Frontal cortex (tissue), 4 donors: ENCODE data around the gene CMTM2. TPM values are rescaled to one million over a fixed set of nuclear protein-coding genes. Genes with fewer than 3 reads are reported as not detected.
"Not testable (repeated sequence)": the region's sequence is repeated elsewhere in the genome, so short reads cannot be mapped to it uniquely, and the experiment has no call there.

ENCODE experiments used
- DNase-seq, 2 donors: peaks; one replicate each; pipeline ENCODE4 v3.0.0; 2012; ENCODE audit warnings: low spot score in 2 of 2
- FAIRE-seq: peaks from 2 replicates; lab custom pipeline; 2012; peaks lifted over from hg19 to GRCh38; lab: Jason Lieb, UNC
- total RNA-seq: library from RNA; depleted of rRNA; stranded (reverse); fragments of >200 nt; gene quantifications from one replicate; pipeline ENCODE4 v1.2.3, GENCODE V29; 2014
- donor health status: control.
- donor health status: control.
- donor health status: control.

The CMTM2 gene
- total RNA-seq, 1 donor from 2014 or later, result not detected

DNA sequence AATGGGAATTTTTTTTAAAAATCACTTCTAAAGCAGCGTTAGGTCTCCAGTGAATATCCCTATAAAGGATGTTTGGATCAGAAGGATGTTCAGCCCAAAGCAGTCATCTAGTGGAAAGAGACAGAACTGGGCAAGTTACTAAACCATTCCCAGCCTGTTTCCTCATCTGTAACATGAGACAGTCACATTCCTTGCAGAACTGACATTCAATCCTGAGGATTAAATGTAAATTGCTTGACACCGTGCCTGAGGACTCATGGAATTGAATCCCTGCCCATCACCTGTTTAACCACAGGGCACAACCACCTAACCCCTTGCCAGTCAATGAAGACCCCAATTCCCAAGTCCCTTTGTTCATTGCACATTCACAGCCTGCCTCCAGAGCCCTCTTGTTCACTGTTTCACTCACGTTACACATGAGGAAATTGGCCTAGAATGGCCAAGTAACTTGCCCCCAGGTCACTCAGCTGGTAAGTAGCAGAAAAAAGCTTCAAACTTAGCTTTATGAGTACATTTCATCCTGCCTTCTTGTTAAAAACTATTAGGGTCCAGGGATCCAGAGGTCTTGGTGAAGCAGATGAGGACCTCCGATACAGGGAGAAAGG, 1.4 kb downstream of the CMTM2 start:
- FAIRE-seq (no peak), DNase-seq (no peak)

DNA sequence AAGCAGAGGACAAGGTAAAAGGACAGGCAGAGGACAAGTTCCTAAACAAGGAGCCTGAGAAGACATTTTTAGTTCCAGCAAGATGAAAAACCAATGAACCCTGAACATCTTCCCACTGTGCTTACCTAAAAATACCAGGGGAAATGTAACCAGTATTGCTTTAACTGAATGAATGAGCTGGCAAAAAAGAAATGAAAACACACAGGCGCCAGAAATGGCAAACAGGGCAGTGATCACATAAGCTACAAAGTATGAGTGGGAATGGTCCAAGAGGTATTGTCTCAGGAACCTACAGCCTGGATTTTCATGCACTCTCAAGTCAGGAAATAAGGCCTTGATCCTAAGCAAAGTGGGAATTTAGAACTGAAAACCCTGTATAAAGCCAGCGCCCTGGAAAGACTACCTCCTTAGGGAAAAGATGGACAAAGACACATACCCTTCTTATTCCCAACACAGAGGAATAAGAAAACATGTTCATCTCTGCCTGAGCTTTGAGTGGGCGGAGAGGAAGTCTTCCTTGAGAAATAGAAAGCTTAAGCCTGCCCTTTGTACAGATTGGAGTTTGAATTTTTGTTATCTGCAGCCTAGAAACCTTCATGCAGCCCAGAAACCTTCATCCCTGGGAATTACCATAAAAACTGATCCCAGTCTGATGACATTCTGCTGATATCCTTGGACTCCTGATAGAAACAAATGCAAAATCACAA, 2.1 kb downstream of the CMTM2 start:
- DNase-seq (no peak), FAIRE-seq (no peak)

GRCh38 chr16:66585481-66586239, 6.4 kb downstream of the CMTM2 start:
- no peak for FAIRE-seq
- no peak for DNase-seq

GRCh38 chr16:66587881-66588600, 8.8 kb downstream of the CMTM2 start:
- no peak for DNase-seq
- no peak for FAIRE-seq

GRCh38 chr16:66588981-66589713, 9.9 kb downstream of the CMTM2 start:
- no peak for FAIRE-seq
- DNase-seq, result no peak

GRCh38 chr16:66590322-66590721, 11.1 kb downstream of the CMTM2 start:
- no peak for FAIRE-seq
- DNase-seq, result no peak

GRCh38 chr16:66591018-66591417, 11.8 kb downstream of the CMTM2 start:
- DNase-seq (no peak), FAIRE-seq (no peak)

DNA sequence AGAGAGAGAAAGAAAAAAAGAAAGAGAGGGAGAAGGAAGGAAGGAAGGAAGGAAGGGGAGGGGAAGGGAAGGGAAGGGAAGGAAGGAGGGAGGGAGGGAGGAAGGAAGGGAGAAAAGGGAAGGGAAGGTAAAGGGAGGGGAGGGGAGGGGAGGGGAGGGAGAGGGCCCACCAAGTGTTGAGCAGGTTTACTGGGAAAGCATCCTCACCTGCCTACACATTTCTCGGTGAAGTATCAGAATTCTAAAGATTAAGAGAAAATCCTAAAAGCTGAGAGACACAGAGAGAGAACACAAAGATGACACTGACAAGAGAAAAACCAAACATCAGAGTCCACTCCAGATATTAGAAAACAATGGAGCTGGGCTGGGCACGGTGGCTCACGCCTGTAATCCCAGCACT, 13.0 kb downstream of the CMTM2 start:
- DNase-seq (no peak), FAIRE-seq (no peak)

- DNase-seq (no peak), FAIRE-seq (no peak)
Observed at GRCh38 chr16:66592814-66593213, 13.6 kb downstream of the CMTM2 start.

GRCh38 chr16:66594739-66595138, 15.5 kb downstream of the CMTM2 start:
- FAIRE-seq, result no peak
- DNase-seq, result no peak

- FAIRE-seq, DNase-seq: not testable (repeated sequence)
Observed at GRCh38 chr16:66596559-66596958, 17.3 kb downstream of the CMTM2 start.

- DNase-seq (no peak), FAIRE-seq (no peak)
Observed at GRCh38 chr16:66596986-66597848, 18.0 kb downstream of the CMTM2 start.

DNA sequence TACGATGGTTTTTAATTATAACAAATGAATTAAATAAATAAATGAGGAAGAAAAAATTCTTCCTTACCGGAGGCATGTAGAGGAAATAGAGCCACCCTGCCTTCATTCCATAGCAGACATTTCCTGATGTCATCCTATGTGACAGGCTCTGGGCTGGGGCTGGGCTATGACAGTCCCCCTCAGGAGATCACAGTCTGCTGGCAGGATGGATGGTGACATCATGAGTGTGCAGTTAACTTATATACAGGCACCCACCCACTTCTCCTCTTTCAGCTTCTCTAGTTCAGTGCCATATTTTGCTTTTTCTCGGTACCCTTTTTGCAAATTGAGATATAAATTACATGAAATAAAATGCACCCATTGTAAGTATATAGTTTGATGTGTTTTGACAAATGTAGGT, 18.8 kb downstream of the CMTM2 start:
- DNase-seq, result no peak
- no peak for FAIRE-seq

DNA sequence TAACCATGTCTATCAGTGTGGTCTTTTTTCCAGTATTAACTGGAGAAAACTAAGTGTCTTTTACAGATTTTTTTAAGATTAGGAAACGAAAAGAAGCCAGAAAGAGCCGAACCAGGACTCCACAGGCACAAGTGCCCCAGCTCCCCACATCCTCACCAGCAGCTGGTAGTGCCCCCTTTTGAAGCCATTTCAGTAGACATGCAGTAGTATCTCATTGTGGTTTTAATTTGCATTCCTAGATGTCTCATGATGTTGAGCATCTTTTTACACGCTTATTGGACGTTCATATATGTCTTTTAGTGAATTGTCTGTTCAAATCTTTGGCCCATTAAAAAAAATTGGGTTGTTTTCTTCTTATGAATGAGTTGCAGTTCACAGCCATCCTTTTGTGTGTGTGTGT, 20.5 kb downstream of the CMTM2 start:
- DNase-seq, result no peak
- FAIRE-seq, result no peak

DNA sequence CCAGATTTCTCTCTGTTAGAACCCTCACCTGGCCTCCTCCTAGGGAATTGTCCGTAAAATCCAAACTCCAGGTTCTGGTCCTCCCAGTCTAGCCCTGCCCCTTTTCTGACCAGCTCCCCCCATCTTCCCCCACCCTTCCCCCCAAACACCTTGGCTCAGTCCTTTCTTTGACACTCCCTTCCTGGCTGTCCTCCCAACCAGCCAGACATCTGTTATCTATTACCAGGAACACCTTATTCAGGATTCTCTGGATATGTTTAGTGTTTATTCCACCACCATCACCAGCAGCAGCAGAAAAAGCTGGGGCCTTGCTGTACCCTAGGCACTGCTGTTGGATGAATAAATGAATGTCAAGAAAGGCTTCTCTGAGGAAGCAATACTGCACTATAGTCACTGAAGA, 21.2 kb downstream of the CMTM2 start:
- DNase-seq, result no peak
- no peak for FAIRE-seq

- DNase-seq, result no peak
- FAIRE-seq, result no peak
Observed at GRCh38 chr16:66601471-66601870, 22.2 kb downstream of the CMTM2 start.

DNA sequence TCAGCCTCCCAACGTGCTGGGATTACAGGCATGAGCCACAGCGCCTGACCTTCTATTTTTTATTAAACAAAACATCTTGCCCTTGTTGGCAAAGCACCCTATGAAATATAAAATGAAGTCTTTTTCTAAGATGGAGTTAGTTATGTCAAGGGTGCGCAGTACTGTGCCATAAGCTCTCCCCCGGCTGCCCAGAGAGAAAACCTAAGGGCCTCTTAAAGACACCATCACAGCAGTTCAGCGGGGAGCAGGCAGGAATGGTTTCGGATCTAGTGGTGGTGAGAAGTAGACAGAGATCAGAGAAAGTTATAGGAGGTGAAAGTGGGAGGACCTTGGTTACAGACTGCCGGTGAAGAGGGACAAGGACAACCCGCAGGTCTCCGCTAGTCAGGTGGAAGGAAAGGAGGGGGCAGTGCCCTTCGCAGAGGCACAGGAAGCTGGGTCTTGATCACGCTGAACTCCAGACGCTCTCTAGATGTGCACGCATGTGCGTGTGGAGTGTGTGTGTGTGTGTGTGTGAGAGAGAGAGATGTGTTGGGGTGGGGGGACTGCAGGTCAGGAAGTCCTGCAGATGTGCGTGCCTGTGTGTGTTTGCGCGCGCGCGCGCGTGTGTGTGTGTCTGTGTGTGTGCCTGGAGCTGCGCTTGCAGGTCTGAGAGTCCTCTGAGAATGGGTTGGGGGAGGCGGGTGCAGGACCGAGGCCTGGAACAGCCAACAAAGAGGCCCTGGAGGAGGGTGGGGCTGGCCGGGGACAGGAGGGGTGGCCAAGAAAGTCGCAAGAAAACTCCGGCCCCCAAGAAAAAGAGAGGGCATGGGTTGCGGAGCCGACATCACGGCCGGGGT, 24.5 kb downstream of the CMTM2 start:
- FAIRE-seq (no peak), DNase-seq (no peak)
